ENCODE measurements around the gene UNC13A.

Gene UNC13A

GRCh38 chr19:17716309-17716929 lies 28.3 kb upstream of the UNC13A start:
- DNase-seq (ENCODE audit: low read depth, low spot score), result no peak
- no peak overlapping the region for H3K4me3 ChIP-seq (ENCODE audit: low read length)

- no peak for DNase-seq (ENCODE audit: low read depth, low spot score)
- no peak overlapping the region for H3K4me3 ChIP-seq (ENCODE audit: low read length)
Observed at GRCh38 chr19:17711851-17712250, 23.7 kb upstream of the UNC13A start.

DNA sequence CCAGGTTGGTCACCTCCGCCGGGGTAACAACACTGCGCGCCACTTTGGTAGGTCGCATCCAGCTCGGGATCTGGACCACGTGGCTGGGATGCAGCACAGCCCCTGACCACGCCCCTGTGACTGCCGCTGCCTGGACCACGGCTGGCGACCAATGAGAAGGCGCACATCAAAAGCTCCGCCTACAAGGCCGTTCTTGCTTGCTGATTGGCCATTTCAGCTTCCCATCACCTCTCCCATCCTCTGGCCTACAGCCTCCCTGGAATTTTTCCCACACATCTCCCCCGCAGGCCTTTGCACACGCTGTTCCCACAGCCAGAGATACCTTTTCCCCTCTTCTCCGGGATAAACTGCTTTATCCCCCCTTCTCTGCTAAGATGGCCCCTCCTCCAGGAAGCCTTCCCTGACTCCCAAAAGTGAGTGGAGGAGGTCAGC lies 18.6 kb upstream of the UNC13A start:
- no peak for DNase-seq (ENCODE audit: low read depth, low spot score)

DNA sequence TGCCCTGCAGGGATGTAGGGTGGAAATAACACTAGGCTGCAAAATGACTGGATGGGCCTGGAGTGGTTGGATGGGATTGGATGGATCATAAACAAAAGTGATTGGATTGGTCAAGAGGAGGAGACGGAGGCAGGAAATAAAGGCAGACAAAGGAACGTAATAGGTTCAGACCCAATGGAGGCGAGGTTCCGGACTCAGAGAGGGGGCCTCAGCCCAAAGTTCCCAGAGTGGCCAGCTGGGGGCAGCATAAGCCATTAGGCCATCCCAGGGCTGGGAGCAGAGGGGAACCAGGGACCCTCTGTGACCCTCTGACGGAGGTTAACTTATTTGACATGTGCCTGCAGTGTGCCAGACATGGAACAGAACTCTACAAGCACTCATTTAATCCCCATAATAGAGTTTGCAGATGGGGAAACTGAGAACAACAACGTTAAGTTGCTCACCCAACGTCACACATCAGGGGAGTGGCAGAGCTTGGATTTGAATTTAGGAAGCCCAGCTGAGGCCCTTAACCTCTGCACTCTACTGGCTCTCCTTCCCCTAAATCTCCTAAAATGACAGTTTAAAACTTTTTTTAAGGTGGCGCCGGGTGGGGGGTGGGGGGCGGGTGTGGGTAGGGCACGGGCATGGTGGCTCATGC lies 15.8 kb upstream of the UNC13A start:
- no peak overlapping the region for H3K4me3 ChIP-seq (ENCODE audit: low read length)
- DNase-seq (ENCODE audit: low read depth, low spot score), result no peak

More for the DNA sequence above, 18.6 kb upstream of the UNC13A start:
- H3K4me3 ChIP-seq (ENCODE audit: low read length), result no peak overlapping the region

GRCh38 chr19:17695198-17695597 lies 7.0 kb upstream of the UNC13A start:
- no peak overlapping the region for H3K4me3 ChIP-seq (ENCODE audit: low read length)
- DNase-seq (ENCODE audit: low read depth, low spot score), result no peak

DNA sequence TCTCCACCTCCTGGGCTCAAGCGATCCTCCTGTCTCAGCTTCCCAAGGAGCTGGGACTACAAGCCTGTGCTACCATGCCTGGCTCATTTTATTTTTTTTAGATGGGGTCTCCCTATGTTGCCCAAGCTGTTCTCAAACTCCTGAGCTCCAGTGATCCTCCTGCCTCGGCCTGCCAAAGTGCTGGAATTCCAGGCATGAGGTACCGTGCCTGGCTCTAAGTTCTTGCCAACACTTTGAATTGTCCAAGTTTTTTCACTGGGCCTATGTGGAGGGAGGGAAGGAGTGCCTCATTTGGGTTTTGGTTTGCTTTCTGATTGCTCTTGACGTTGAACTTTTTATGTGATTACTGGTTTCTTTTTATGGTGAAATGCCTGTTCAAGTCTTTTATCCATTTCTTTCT lies 4.4 kb upstream of the UNC13A start:
- no peak for DNase-seq (ENCODE audit: low read depth, low spot score)
- no peak overlapping the region for H3K4me3 ChIP-seq (ENCODE audit: low read length)

- DNase-seq (ENCODE audit: low read depth, low spot score), result no peak
- no peak overlapping the region for H3K4me3 ChIP-seq (ENCODE audit: low read length)
Observed at GRCh38 chr19:17688853-17689595, 870 bp upstream of the UNC13A start.

DNA sequence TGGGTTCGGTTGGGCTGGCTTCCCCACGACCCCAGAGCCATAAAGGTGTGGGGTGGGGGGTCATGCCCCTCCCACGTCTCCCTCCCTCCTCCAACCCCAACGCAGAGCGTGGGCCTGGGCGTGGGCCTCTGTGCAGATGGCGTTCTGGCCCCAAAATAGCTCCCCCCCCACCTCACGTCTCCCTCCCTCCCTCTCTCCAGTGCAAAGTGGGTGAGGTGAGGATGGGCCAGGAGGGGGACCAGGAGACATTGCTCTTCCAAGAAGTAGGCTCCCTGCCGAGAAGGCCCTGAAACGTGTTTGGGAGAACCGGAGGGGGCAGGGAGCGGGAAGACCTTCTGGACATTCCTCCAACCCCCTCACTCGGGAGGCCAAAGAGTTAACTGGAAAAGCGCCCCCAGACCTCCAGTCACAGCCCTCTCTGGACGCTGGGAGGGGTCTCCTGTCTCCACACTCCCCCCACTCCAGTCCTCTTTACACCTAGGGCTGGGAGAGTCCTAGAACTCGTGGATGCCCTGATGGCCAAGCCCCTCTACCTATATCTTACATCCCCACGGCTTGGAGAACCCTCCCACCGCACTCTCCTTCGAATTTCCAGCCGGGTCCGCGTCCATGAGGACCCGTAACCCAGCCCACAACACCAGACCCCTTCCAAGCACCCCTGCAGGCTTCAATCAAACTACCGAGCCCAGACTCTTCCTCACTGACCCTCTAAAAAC lies 855 bp downstream of the UNC13A start:
- DNase-seq (ENCODE audit: low read depth, low spot score), result no peak
- peak overlapping the region; percentile 29 for H3K4me3 ChIP-seq (ENCODE audit: low read length)

DNA sequence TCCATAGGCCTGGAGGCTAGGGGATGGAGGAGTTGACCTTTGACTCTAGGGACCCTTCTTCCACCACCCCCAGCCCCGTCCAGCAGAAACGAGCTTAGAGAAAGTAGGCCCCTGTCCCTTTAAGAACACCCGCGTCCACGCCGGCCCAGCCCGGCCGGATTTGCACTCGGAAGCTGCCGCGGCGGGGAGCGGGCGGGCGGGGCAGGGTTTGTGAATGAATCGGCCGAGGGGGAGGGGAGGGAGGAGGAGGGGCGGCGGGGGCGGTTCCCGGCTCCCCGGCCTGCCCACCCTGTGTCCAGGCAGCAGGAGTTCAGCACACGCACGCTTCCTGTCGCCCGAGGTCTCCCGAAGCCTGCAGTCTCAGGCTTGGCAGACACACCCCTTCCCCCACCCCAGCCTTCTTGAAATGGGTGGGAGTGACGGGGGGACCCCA lies 1.5 kb downstream of the UNC13A start:
- H3K4me3 ChIP-seq (ENCODE audit: low read length), result no peak overlapping the region

GRCh38 chr19:17686023-17686521 lies 2.1 kb downstream of the UNC13A start:
- no peak overlapping the region for H3K4me3 ChIP-seq (ENCODE audit: low read length)
- DNase-seq (ENCODE audit: low read depth, low spot score), result no peak

More for the DNA sequence above, 1.5 kb downstream of the UNC13A start:
- DNase-seq (ENCODE audit: low read depth, low spot score), result no peak

DNA sequence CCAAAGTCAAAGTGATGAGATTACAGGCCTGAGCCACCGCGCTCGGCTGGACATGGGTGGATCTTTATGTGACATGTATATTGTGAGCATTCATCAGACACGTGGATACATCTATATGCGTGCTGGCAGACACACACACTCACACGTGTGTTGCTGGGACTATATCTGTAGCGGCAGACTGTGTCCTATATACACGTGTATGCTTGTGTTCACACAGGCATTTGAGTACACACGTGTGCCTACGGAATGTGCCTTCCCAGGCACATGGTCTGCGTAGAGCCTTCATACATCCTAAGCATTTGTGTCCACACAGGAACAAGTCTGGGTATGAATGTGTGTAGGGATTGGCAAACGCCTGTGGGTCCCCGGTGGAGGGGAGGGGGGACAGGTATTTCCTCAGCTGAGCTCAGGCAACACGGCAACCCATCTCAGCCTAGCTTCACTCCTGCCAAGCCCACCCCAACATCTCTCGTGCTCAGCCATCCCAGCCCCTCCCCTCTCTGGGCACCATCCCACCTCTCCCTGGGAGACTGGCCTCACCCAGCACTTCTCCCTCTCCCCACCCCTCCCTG lies 2.6 kb downstream of the UNC13A start:
- no peak for DNase-seq (ENCODE audit: low read depth, low spot score)
- H3K4me3 ChIP-seq (ENCODE audit: low read length), result no peak overlapping the region

DNA sequence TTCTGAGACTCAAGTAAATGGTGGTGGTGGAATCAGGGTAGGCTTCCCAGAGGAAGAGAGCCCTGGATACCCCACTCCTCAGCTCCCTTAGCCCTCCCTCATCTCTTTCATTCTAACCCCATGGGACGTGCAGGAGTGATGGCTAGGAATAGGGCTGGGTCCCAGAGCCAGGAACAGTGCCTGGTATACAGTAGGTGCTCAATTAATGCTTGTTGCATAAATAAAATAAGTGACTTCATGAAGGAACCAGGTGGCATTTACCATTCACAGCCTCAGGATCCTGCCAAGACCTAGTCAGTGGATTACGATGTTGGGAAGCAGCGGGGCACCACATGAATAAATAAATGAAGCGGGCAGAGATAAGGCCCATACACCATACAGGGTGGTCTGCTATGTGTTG lies 3.9 kb downstream of the UNC13A start:
- no peak for DNase-seq (ENCODE audit: low read depth, low spot score)
- H3K4me3 ChIP-seq (ENCODE audit: low read length), result no peak overlapping the region

- no peak for DNase-seq (ENCODE audit: low read depth, low spot score)
- H3K4me3 ChIP-seq (ENCODE audit: low read length), result no peak overlapping the region
Observed at GRCh38 chr19:17683078-17683477, 5.1 kb downstream of the UNC13A start.

- no peak overlapping the region for H3K4me3 ChIP-seq (ENCODE audit: low read length)
- no peak for DNase-seq (ENCODE audit: low read depth, low spot score)
Observed at GRCh38 chr19:17682273-17682672, 5.9 kb downstream of the UNC13A start.

- no peak overlapping the region for H3K4me3 ChIP-seq (ENCODE audit: low read length)
Observed at GRCh38 chr19:17681505-17682125, 6.5 kb downstream of the UNC13A start.

GRCh38 chr19:17680230-17680722 lies 7.9 kb downstream of the UNC13A start:
- no peak for DNase-seq (ENCODE audit: low read depth, low spot score)
- H3K4me3 ChIP-seq (ENCODE audit: low read length), result no peak overlapping the region

More at GRCh38 chr19:17681505-17682125, 6.5 kb downstream of the UNC13A start:
- peak; percentile 48 for DNase-seq (ENCODE audit: low read depth, low spot score)

- DNase-seq (ENCODE audit: low read depth, low spot score), result no peak
- H3K4me3 ChIP-seq (ENCODE audit: low read length), result no peak overlapping the region
Observed at GRCh38 chr19:17679526-17680229, 8.5 kb downstream of the UNC13A start.

DNA sequence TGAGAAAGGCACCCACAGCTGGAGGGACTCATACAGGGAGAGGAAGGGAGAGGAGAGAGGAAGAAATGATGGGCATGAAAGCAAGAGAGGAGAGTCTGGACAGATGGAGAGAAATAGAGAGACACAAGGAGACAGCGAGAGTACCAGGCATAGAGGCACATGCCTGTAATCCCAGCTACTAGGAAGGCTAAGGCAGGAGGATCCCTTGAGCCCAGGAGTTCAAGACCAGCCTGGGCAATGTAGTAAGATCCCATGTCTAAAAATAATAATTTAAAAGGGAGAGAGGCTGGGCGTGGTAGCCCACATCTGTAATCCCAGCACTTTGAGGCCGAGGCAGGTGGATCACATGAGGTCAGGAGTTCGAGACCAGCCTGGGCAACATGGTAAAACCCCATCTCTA lies 9.3 kb downstream of the UNC13A start:
- no peak for DNase-seq (ENCODE audit: low read depth, low spot score)
- no peak overlapping the region for H3K4me3 ChIP-seq (ENCODE audit: low read length)

Measured in Jurkat, Clone E6-1 (cell line).